GM13976 (cell line): Measurements from ENCODE around the gene ZC3H12A.
A peak's percentile ranks its signal among the peaks of the same experiment; 100 is the strongest.

Experiments used
- DNase-seq: peaks from one replicate; pipeline ENCODE4 v3.0.0; 2012; ENCODE audit warnings: low spot score
- CTCF ChIP-seq: IDR thresholded peaks from 2 replicates; pipeline ENCODE4 v1.5.1; 2012; ENCODE audit warnings: borderline replicate concordance, mild to moderate bottlenecking; ENCODE audit not compliant: insufficient read depth; ENCODE audit errors: extremely low read depth, missing control alignments, control extremely low read depth
- in situ Hi-C: fragments of 300-500 bp; cut with MboI; formaldehyde crosslinking; loops from one replicate; pipeline ENCODE4 v1.12.0; 2022; ENCODE audit warnings: low sequenced_read_pairs, mixed read lengths, inconsistent platforms; ENCODE audit not compliant: unreplicated experiment

The ZC3H12A gene

GRCh38 chr1:37477198-37477931 is 3.0 kb downstream of the ZC3H12A start:
- peak; percentile 89 for DNase-seq
- no peak for TF ChIP-seq CTCF
- in situ Hi-C loops = no loop called here

- in situ Hi-C loops = no loop called here
- TF ChIP-seq CTCF = no peak
- DNase-seq = peak; percentile 15
These were observed 3.6 kb downstream of the ZC3H12A start for GRCh38 chr1:37477946-37478345.

GRCh38 chr1:37478451-37478881 is 4.1 kb downstream of the ZC3H12A start:
- in situ Hi-C loops = no loop called here
- DNase-seq = peak; percentile 19
- peak; percentile 7 for TF ChIP-seq CTCF

GRCh38 chr1:37478890-37479254 is 4.5 kb downstream of the ZC3H12A start:
- in situ Hi-C loops = no loop called here
- no peak for TF ChIP-seq CTCF
- peak; percentile 32 for DNase-seq

- TF ChIP-seq CTCF = no peak
- DNase-seq = peak; percentile 95
- in situ Hi-C loops = no loop called here
These were observed 5.1 kb downstream of the ZC3H12A start for GRCh38 chr1:37479255-37480124.

GRCh38 chr1:37480125-37480466 is 5.7 kb downstream of the ZC3H12A start:
- no peak for DNase-seq
- no peak for TF ChIP-seq CTCF
- in situ Hi-C loops = no loop called here
